GM12873 (cell line): Measurements from ENCODE around the gene ARHGAP28.

Experiments
- TF ChIP-seq, protein P1 (sequence below): IDR thresholded peaks from 2 replicates; pipeline ENCODE4 v1.5.1; 2012; ENCODE audit warnings: low read depth, mild to moderate bottlenecking, moderate library complexity, low read length, control low read depth; ENCODE audit not compliant: insufficient read depth; ENCODE audit errors: missing control alignments

The ARHGAP28 gene

DNA sequence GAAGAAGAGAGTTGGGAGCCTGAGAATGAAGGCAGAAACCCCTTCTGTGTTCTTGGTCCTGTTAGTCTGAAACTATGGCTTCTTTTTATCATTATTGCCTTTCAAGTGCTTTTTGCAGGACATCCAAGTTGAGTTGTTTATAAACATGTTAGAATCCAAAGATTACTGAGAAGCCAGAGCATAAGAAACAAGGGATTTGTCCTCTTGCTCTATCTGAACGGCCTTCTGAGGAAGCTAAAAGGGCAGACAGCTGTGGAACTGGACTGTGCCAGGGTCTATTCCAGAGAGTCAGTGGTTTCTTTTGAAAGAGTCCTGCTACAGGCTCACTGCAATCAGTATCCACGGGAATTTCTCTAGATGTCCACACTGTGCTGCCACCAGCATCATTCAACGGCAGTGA, 86.6 kb downstream of the ARHGAP28 start:
- TF ChIP-seq, protein P1, sequence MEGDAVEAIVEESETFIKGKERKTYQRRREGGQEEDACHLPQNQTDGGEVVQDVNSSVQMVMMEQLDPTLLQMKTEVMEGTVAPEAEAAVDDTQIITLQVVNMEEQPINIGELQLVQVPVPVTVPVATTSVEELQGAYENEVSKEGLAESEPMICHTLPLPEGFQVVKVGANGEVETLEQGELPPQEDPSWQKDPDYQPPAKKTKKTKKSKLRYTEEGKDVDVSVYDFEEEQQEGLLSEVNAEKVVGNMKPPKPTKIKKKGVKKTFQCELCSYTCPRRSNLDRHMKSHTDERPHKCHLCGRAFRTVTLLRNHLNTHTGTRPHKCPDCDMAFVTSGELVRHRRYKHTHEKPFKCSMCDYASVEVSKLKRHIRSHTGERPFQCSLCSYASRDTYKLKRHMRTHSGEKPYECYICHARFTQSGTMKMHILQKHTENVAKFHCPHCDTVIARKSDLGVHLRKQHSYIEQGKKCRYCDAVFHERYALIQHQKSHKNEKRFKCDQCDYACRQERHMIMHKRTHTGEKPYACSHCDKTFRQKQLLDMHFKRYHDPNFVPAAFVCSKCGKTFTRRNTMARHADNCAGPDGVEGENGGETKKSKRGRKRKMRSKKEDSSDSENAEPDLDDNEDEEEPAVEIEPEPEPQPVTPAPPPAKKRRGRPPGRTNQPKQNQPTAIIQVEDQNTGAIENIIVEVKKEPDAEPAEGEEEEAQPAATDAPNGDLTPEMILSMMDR = no peak

DNA sequence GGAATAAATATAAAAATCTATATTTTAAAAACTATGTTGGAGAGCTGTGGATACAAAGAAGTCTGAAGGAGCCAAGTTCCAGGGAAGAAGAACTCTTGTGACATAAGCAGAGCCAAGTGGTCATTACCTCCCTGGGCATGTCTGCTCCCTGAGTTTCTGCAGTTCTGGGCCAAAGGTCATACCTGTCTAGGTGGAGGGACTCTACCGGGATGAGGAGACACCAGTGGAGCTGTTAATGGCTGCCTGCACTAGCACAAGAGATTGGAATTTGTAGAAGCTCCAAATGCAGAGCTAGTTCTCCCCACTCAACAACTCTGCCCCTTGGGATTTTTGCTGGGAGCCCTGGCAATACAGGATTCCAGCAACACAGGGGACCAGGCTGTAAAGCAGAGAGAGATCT, 89.8 kb downstream of the ARHGAP28 start:
- TF ChIP-seq, protein P1 = no peak

DNA sequence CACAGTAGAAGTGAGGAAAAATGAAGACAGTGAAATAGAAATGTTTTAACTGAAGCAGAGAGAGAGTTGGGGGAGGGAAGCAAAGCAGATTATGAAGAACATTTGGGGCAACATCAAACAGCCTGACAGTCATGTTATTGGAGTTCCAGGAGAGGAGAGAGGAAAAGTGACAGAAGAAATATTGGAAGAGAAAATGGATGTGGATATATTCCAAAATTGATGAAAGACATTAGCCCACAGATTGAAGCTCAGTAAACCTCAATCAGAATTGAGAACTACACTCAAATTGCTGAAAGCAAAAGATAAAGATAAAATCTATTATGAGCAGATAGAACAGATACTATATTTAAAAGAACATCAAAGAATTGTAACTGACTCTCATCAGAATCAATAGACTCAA, 90.8 kb downstream of the ARHGAP28 start:
- TF ChIP-seq, protein P1 = no peak

DNA sequence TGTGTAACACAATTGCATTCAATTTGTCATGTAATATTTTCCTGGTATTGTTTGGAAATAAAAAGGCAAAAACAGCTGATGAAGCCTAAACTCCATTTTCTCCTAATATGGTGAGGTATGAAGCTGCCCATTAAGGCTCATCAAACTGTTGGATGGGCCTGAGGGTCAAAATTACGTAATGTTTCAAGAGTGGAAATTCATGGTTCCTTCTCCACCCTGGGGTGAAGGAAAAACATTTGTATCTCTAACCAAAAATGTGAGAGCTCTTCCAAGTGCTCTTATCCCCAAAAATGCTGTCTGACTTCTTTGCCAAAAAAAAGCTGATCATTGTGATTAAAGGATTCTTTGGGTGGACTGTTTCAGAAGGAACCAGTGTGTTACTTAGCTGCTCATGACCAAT, 91.8 kb downstream of the ARHGAP28 start:
- TF ChIP-seq, protein P1 = no peak

DNA sequence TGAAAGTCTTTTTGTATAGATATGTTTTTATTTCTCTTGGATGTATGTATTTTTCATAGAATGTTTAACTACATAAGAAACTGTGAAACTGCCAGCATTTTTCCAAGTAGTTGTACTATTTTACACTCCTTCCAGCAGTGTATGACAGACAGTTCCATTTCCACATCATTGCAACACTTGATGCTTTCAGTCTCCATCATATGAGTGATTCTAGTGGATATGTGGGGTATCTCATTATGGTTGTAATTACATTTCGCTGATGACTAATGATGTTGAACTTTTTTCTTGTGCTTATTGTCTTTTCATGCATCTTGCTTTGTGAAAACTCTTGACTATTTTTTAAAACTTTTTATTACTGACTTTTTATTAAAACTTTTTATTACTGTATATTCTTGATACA, 101.4 kb downstream of the ARHGAP28 start:
- TF ChIP-seq, protein P1 = no peak

DNA sequence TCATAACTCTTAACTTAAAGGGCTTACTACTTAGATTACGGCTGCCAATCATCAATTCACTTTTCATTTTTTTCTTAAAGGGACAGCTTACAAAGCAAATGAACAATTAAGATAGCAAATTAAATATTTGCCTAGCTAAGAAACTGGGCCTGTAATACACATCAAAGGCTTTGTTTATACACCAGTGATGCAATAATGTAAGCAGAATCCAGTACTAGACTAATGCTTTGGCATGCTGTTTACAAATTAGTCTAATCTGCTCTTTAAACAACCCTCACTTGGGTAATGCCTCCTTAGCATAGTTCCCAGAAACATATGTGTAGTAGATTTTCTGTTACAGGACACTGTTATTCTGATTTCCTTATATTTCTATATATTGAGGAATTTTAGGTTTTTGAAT, 105.8 kb downstream of the ARHGAP28 start:
- TF ChIP-seq, protein P1 = no peak

DNA sequence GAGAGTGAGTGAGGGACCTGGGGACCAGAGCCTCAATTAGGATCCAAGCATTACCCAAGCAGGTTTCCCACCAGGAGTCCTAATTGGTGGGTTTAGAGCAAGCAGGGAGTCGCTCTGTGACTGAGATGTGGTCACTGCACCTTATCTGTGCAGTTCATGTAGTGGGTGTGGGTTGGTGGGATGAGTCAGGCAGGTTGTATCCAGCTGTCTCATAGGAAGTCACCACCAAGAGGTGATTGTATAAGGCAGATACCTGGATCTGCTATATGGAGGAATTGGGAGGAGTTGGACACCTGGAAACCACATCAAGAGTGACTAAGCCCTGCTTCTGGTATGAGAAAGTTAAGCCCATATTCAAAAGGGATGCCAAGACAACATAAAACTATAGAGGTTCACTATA, 106.8 kb downstream of the ARHGAP28 start:
- TF ChIP-seq, protein P1 = no peak

DNA sequence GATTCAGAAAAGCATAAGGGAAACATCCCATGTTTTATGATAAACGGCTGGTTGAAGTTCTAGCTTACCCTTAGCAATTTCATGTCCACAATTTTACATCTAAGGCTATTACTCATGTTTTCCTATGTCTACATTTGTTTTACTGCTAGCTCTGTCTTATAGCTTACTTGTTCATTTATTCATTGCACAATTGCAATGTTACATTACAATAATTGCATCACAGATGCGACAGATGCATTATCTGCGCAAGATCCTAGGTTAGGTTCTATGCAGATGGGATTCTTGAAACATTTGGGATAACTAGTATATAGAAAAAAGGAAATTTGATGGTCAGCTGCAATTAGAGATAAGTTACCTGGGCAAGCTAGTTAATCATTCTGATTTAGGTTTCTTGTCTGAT, 108.4 kb downstream of the ARHGAP28 start:
- TF ChIP-seq, protein P1 = no peak
